ENCODE measurements around the gene FOXB1. TPM values are rescaled to one million over a fixed set of nuclear protein-coding genes. Genes with fewer than 3 reads are reported as not detected.

FOXB1 gene
- total RNA-seq, 1 experiment from 2014 or later = 10.8 TPM

GRCh38 chr15:59958288-59958687 lies 45.8 kb upstream of the FOXB1 start (continued):
- TF ChIP-seq ZSCAN18 (CRISPR knock-in tag; IDR thresholded peaks at IDR 0.05) = no peak
- no peak for TF ChIP-seq CBFB (CRISPR knock-in tag; IDR thresholded peaks at IDR 0.05; ENCODE audit: low read depth)
- TF ChIP-seq GABPB1 (CRISPR knock-in tag; IDR thresholded peaks at IDR 0.05) = no peak
- no peak for TF ChIP-seq SMAD3 (CRISPR knock-in tag; IDR thresholded peaks at IDR 0.05; ENCODE audit: borderline replicate concordance)
- TF ChIP-seq RELA (CRISPR knock-in tag; IDR thresholded peaks at IDR 0.05; ENCODE audit: borderline replicate concordance) = no peak

DNA sequence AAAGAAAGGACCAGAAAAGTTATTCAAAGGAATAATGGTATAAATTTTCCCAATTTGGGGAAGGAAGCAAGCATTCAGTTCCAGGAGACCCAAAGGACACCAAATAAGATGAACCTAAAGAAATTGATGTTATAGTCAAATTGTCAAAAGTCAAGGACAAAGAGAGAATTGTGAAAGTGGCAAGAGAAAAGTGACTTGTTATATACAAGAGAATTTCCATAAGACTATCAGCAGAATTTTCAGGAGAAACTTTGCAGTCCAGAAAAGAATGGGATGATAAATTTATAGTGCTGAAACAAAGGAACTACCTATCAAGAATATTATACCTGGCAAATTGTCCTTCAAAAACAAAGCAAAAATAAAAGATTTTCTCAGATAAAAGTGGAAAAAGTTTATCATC lies 43.8 kb upstream of the FOXB1 start:
- ATAC-seq (no peak), DNase-seq (ENCODE audit: low spot score) (no peak)
- Mint-ChIP-seq H3K9me3 (peaks cover 50% of the 10 kb centered on the region), H3K4me1 (no peaks in the 10 kb centered on the region), H3K27ac (no peak overlapping the region), H3K4me3 (no peak overlapping the region), H3K27me3 (ENCODE audit: low read depth) (peaks cover 5% of the 10 kb centered on the region; the same call in 1 of the 2 replicates), H3K36me3 (peaks cover 34% of the 10 kb centered on the region)
- ChIA-PET POLR2A (no interaction called here), CTCF (no interaction called here)
- TF ChIP-seq ZNF416 (CRISPR knock-in tag; IDR thresholded peaks at IDR 0.05) (no peak), MLX (CRISPR knock-in tag; IDR thresholded peaks at IDR 0.05) (no peak), GTF2I (CRISPR knock-in tag; conservative IDR thresholded peaks at IDR 0.05) (no peak), TP53 (CRISPR knock-in tag; IDR thresholded peaks at IDR 0.05) (no peak), GABPB1 (CRISPR knock-in tag; IDR thresholded peaks at IDR 0.05) (no peak), NR1H2 (CRISPR knock-in tag; IDR thresholded peaks at IDR 0.05) (no peak), MXD4 (CRISPR knock-in tag; IDR thresholded peaks at IDR 0.05; ENCODE audit: borderline replicate concordance) (no peak), ETV6 (CRISPR knock-in tag; IDR thresholded peaks at IDR 0.05) (no peak), OVOL2 (CRISPR knock-in tag; IDR thresholded peaks at IDR 0.05; ENCODE audit: borderline replicate concordance) (no peak), AR (CRISPR knock-in tag; IDR thresholded peaks at IDR 0.05) (no peak), SMAD3 (CRISPR knock-in tag; IDR thresholded peaks at IDR 0.05; ENCODE audit: borderline replicate concordance) (no peak), ZNF396 (CRISPR knock-in tag; IDR thresholded peaks at IDR 0.05; ENCODE audit: borderline replicate concordance) (no peak), HMGA2 (CRISPR knock-in tag; IDR thresholded peaks at IDR 0.05) (no peak), USF1 (CRISPR knock-in tag; IDR thresholded peaks at IDR 0.05) (no peak)
- TF ChIP-seq, protein P1, sequence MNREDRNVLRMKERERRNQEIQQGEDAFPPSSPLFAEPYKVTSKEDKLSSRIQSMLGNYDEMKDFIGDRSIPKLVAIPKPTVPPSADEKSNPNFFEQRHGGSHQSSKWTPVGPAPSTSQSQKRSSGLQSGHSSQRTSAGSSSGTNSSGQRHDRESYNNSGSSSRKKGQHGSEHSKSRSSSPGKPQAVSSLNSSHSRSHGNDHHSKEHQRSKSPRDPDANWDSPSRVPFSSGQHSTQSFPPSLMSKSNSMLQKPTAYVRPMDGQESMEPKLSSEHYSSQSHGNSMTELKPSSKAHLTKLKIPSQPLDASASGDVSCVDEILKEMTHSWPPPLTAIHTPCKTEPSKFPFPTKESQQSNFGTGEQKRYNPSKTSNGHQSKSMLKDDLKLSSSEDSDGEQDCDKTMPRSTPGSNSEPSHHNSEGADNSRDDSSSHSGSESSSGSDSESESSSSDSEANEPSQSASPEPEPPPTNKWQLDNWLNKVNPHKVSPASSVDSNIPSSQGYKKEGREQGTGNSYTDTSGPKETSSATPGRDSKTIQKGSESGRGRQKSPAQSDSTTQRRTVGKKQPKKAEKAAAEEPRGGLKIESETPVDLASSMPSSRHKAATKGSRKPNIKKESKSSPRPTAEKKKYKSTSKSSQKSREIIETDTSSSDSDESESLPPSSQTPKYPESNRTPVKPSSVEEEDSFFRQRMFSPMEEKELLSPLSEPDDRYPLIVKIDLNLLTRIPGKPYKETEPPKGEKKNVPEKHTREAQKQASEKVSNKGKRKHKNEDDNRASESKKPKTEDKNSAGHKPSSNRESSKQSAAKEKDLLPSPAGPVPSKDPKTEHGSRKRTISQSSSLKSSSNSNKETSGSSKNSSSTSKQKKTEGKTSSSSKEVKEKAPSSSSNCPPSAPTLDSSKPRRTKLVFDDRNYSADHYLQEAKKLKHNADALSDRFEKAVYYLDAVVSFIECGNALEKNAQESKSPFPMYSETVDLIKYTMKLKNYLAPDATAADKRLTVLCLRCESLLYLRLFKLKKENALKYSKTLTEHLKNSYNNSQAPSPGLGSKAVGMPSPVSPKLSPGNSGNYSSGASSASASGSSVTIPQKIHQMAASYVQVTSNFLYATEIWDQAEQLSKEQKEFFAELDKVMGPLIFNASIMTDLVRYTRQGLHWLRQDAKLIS (CRISPR knock-in tag; IDR thresholded peaks at IDR 0.05; ENCODE audit: borderline replicate concordance) = no peak
- TF ChIP-seq, protein P2, sequence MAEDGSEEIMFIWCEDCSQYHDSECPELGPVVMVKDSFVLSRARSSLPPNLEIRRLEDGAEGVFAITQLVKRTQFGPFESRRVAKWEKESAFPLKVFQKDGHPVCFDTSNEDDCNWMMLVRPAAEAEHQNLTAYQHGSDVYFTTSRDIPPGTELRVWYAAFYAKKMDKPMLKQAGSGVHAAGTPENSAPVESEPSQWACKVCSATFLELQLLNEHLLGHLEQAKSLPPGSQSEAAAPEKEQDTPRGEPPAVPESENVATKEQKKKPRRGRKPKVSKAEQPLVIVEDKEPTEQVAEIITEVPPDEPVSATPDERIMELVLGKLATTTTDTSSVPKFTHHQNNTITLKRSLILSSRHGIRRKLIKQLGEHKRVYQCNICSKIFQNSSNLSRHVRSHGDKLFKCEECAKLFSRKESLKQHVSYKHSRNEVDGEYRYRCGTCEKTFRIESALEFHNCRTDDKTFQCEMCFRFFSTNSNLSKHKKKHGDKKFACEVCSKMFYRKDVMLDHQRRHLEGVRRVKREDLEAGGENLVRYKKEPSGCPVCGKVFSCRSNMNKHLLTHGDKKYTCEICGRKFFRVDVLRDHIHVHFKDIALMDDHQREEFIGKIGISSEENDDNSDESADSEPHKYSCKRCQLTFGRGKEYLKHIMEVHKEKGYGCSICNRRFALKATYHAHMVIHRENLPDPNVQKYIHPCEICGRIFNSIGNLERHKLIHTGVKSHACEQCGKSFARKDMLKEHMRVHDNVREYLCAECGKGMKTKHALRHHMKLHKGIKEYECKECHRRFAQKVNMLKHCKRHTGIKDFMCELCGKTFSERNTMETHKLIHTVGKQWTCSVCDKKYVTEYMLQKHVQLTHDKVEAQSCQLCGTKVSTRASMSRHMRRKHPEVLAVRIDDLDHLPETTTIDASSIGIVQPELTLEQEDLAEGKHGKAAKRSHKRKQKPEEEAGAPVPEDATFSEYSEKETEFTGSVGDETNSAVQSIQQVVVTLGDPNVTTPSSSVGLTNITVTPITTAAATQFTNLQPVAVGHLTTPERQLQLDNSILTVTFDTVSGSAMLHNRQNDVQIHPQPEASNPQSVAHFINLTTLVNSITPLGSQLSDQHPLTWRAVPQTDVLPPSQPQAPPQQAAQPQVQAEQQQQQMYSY (CRISPR knock-in tag; IDR thresholded peaks at IDR 0.05) = no peak
- TF ChIP-seq, protein P3, sequence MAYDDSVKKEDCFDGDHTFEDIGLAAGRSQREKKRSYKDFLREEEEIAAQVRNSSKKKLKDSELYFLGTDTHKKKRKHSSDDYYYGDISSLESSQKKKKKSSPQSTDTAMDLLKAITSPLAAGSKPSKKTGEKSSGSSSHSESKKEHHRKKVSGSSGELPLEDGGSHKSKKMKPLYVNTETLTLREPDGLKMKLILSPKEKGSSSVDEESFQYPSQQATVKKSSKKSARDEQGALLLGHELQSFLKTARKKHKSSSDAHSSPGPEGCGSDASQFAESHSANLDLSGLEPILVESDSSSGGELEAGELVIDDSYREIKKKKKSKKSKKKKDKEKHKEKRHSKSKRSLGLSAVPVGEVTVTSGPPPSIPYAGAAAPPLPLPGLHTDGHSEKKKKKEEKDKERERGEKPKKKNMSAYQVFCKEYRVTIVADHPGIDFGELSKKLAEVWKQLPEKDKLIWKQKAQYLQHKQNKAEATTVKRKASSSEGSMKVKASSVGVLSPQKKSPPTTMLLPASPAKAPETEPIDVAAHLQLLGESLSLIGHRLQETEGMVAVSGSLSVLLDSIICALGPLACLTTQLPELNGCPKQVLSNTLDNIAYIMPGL (CRISPR knock-in tag; IDR thresholded peaks at IDR 0.05) = no peak
- TF ChIP-seq, protein P4, sequence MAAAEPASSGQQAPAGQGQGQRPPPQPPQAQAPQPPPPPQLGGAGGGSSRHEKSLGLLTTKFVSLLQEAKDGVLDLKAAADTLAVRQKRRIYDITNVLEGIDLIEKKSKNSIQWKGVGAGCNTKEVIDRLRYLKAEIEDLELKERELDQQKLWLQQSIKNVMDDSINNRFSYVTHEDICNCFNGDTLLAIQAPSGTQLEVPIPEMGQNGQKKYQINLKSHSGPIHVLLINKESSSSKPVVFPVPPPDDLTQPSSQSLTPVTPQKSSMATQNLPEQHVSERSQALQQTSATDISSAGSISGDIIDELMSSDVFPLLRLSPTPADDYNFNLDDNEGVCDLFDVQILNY (CRISPR knock-in tag; IDR thresholded peaks at IDR 0.05) = no peak
